ENCODE data around the gene OR1I1.

OR1I1 gene

DNA sequence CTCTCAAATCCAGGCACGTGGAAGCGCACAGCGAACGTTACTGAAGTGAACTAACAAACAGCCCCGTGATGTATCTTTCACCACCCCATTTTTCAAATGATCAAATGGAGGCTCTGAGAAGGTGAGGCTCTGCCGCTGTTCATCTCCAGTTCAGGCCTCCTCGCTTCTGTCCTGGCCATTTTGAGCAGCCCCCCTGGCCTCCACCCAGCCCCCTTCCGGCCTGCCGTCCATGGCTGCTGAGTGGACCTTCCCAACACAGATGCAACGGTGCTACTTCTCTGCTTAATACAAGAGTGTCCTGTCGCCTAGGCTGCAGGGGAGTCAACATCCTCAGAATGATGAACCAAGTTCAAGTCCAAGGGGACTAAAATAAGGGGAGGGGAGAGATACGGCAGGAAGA, 34.8 kb downstream of the OR1I1 start:
- DNase-seq (ENCODE audit: low read depth in 3 of 3): no peak

DNA sequence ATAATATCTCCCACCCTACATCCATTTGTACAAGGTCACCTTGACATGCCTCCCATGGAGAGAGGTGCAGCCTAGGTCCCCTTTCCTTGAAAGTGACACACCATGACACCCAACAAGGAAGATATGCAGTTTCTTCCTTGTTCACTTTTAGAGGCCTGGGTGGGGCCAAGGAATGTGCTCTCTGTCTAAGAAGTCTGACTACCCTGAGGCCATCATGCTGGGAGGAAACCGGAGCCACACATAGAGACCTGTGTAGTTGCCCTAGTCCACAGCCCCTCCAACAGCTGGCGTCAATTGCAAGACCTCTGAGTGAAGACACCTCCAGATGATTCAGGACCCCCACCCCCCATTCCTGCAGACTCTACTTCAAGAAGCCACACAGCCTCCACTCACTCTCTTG, 36.2 kb downstream of the OR1I1 start:
- no peak for DNase-seq (ENCODE audit: low read depth in 3 of 3)

DNA sequence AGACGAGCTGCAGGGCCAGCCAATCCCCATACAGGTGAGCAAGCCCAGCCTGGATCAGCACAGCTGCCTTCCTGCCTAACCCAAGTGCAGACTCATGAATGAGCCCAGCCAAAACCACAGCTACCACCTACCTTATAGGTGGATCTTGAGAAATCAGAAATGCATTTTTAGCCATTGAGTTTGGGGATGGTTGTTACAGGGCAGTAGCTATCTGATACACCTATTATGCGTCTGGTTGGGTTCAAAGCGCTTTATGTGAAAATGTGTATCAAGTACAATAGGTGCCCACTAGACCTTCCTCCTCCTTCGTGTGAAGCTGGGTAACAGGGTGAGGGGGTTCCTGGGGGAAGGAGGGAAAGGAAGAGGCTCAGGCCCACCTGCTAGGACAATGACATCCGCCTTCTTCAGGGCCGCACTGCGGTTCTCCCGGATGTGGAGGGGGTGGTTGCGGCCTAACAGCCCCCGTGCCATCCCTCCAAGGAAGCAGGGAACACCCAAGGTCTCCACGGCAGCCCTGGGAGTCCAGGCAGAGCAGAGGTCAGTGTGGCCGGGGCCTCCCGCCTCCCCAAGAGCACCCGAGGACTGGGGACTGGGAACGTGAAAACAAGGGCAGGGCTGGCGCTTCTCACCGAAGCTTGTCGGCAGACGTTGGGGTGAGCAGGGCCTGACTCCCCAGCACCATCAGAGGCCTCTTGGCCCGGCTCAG, 36.9 kb downstream of the OR1I1 start:
- DNase-seq (ENCODE audit: low read depth in 3 of 3): no peak

DNA sequence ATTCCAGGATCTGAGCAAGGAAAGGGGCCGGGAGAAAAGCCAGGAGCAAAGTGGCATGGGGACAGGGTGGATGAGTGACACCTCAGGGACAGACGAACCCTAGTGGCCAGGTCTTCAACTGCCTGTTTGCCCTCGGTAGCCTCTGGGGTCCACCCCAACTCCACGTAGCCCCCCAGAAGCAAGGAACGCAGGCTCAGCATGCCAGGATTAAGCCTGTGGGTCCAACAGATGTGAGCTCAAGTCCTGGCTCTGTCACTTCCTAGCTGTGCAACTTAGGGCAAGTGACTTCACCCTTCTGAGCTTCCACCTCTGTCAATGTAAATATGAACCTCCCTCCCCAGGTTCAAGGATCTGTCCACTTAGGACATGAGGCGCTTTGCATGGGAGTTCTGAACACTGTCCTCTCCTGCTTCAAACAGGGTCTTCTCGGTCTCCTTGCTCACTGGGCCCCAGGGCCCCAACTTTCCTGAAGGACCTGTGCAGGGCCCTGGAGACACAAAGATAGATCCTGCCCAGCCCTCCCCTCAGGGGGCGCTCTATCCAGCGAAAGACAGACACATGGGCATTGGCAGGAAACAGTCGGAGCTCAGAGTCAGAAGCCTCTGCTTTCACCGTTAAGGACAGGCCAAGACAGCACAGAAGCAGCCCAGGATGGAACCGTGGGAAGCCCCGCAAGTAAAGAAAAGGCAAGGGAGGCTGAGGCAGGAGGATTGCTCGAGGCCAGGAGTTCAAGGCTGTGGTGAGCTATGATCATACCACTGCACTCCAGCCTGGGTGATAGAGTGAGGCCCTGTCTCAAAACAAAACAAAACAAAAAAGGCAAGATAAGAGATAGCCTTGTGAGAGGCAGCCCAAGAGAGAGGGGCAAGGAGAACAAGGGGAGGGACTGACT, 38.4 kb downstream of the OR1I1 start:
- no peak for DNase-seq (ENCODE audit: low read depth in 3 of 3)

DNA sequence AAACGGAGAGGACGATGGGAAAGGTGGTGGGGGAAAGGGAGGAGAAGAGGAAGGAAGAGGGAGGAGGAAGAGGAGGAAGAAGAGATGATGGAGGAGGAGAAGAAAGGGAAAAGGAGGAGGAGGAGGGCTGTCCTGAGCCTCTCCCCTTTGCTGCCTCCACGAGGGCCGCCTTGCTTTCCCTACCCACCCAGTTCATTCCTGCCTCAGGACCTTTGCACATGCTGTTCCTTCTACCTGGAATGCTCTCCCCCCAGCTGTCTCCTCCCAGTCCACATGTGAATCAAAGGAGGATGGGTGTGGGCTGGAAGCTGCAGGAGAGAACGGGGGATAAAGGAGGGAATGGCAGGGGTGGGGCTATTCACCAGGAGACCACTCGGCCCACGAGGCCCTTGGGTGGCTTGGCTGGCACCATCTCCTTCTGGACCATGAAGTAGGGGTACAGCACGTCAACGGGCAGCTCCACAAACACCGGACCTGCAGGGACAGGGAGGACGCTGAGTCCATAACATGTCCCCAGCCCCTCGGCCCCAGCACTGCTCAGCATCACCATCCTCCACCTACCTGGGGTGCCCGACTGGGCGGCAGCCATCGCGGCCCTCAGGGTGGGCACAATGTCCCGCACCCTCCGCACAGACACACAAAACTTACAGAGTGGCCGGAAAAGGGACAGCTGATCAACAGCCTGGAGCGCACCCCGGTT, 40.5 kb downstream of the OR1I1 start:
- no peak for DNase-seq (ENCODE audit: low read depth in 3 of 3)

DNA sequence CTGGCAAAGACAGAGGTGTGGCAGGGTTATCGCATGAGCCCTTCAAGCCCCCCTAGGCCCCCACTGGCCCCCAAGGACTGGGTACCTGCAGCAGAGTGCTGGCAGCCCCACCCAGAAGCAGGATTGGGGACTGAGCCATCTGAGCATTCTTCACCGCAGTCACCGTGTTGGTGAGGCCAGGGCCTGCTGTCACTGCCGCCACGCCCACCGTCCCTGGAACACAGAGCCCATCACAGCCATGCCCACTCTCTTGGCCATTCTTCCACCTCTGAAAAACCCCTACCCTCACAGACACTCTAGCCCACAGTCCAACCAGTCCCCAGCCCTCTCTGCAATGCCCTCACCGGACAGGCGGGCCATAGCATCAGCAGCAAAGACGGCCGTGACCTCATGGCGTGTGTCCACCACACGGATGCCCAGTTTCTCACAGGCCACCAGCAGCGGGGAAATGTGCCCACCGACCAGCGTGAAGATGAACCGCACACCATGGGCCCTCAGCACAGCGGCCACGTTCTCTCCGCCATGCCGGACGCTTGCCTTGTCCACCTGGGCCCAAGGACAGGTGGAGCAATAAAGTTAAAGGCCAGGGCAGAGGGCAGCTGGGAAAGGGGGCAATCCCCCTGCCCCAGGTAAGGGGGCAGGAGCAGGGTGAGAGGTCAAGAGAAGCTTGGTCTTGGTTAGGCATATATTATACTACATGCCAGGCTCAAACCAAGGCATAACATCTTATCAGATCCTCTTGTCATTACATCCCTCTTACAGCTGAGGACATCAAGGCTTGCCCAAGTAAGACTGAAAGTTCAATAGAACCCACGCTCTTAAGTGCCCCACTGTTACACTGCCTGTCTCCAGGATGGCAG, 41.2 kb downstream of the OR1I1 start:
- no peak for DNase-seq (ENCODE audit: low read depth in 3 of 3)

DNA sequence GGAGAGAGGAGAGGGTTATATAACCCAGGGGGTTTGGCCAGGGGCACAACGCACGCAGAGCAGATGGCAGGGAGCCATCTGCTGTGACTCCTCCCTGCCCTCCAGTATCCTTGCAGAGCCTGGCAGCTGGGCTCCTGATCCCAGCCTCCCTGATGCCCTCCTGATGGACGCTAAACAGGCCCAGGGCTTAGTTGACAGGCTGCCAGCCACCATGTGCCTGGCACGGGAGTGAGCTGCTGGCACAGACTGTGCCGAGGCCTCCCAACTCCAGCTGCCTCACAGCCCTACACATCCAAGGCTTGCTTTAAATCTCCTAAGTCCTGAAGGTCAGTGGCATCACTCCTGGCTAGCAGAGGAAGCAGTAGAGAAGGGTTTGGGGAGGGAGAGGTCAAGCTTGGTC, 41.9 kb downstream of the OR1I1 start:
- DNase-seq (ENCODE audit: low read depth in 3 of 3): no peak

DNA sequence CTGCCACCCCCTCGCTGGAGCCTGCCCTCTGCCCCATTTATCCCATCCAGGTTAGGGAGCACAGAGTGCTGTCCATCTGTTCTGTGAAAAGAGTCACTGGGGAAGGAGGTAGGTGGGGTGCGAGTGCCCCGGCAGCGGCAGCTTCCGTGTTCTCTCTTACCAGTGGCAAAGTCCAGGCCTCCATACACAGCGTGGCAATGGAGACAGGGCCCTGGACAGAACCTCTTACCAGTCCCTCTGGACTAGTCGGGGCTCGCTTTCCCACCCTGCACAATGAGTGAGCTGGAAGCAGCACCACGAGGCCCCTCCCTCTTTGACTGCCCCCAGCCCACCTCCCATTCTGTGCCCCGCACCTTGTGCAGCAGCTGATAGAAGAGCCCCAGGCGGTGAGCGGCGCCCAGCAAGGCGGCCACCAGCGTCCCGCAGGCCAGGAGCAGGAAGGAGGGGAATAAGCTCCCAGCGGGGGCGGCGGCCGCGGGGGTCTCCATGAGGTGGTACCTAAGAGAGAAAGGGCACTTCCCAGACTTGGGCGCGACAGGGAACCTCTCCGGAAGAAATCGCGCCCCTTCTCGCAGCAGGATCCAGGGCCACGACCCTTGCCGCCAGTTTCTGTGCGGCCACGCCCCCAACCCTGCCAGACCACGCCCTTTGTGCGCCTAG, 42.7 kb downstream of the OR1I1 start:
- DNase-seq (ENCODE audit: low read depth in 3 of 3): no peak

DNA sequence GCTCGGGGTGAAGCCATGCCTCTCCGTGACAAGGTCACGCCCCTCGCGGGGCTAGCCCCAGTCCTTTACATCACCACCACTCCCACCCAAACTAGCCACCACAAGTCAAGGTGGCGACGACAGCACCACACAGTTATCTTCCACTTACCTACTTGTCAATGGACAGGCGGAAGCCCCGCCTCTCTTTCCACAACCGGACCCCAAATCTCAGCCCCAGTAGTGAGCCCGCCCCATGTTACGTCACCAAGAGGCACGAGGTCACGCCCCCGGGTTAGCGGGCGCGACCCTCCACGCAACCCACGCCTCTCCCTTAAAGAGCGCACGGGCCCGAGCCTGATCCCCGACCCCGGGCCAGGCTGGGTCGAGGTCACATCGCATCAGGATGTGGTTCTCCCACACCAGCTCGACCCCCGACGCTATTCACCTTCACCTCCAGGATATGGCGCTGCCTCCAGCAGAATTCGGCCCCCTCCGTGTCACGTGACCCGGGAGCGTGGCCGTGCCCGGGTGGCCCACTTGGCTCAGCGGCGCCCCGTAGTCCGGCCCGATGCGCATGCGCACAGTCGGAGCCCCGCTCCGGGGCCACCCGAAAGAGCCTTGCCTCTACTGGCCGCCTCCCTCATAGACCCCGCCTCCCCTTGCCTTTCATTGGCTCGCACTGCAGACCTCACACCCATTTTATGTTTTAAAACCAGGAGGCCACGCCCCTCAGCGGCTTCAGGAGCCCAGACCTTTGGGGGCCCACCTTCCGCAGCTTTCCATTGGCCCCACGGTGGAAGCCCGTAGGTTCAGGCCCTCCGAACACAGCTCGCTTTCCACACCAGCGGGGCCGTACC, 43.4 kb downstream of the OR1I1 start:
- DNase-seq (ENCODE audit: low read depth in 3 of 3): peak; percentile 90 to 96 (median 95)

DNA sequence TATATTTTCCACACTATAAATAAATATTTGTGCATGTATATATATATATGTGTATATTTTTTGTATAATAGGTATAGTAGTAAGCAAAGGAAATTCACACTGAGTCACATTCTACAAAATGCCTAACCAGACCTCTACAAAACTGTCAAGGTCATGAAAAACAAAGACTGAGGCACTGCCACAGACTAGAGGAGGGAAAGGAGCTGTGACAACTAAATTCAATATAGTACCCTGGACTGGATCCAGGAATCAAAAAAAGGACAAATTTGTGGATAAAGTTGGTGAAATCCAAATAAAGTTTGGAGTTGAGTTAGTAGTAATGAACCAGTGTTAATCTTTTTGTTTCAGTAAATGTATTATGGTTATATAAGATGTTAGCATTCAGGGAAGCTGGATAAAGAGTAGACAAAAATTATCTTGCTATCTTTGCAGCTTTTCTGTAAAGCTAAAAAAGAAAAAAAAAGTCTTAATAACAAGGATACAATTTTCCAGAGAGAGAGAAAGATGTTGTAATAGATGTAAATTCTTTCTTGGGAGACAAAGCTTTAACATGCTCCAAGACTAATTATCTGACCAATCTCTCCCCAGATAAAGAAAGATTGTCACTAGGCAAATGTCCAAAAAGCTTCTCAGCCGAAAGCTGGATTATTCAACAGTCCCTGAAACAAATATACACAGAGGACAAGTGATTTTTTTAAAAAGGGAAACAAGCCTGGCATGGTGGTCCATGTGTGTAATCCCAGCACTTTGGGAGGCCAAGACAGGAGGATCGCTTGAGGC, 44.3 kb downstream of the OR1I1 start:
- no peak for DNase-seq (ENCODE audit: low read depth in 3 of 3)

DNA sequence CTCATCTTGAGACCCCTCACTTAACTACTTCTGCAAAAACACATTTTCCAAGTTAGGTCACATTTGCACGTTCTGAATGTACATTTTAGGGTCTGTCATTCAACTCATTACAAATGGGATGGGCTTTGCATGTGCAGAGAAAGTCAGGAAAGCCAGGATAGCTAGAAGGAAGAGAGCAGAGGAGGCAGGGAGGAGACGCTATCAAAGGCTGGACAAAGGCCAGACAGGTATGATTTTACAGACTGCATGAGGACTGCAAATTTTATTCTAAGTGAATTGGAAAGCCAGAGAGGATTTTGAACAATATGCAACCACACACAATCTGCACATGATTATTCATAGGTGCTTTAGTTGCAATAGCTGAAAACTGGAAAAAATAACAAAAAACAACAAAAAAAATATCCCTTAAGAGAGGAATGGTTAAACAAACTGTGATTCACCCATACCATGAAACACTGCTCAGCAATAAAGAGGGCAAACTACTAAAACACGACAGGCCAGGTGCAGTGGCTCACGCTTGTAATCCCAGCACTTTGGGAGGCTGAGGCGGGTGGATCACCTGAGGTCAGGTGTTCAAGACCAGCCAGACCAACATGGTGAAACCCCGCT, 46.3 kb downstream of the OR1I1 start:
- DNase-seq (ENCODE audit: low read depth in 3 of 3): no peak

DNA sequence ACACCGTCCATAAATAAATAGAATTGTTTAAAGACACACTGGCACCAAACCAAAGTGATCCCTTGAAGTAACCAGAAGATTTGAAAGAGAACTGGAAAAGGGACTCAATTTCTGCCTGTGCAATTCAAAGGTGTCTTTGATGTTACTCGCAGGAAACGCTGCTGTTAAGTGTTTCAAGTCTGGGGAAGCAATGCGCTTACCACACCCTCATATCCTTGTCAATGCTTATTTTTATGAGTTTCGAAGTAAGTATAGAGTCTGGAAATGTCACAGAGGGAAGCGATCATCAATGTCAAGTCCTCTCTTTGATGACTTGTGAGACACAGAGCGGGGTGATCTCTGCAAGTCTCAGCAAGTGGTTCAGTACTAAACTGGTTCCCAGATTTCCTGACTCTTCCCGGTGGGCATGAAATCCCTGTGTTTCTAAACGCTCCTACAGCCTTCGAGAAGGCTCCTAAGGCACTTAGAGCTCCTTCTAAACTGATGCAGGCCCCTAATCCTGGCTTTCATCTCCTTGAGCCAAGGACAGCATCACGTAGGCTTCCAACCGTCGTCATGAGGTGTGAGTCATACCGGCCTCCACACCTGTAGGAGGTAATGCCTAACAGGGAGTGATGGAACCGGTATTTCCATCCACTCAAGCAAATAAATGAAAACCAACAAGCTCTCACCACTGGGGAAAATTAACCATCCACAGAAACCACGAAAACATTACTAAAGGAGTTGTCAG, 48.0 kb downstream of the OR1I1 start:
- peak in 1 of 3 experiments; percentile 49 for DNase-seq (ENCODE audit: low read depth in 3 of 3)

DNA sequence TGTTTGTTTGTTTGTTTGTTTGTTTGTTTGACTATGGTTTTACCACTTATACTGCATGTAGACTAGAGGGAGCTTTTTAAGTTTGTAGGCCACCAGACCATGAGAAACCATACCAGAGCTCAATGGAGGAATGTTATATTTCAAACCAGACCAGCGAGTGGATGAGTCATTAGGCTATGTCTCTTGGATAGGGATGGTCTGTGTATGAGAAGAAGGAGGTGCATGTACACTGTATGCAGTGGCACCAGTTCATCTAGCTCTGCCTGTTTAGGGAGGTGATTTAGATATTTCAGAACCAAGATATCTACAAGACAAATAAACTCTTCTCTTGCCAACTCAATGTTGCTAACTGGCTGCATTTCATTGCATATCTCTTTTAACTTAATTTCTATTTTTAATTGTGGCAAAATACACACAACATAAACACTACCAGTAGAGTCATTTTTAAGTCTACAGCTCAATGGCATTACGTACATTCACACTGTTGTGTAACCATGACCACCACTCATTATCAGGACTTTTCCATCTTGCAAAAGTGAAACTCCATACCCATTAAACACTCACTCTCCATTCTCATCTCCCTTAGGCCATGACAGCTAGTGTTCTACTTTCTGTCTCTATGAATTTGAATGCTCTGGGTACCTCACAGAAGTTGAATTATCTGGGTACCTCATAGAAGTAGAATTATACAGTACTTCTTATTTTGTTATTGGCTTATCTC, 54.4 kb downstream of the OR1I1 start:
- DNase-seq (ENCODE audit: low read depth in 3 of 3): no peak

DNA sequence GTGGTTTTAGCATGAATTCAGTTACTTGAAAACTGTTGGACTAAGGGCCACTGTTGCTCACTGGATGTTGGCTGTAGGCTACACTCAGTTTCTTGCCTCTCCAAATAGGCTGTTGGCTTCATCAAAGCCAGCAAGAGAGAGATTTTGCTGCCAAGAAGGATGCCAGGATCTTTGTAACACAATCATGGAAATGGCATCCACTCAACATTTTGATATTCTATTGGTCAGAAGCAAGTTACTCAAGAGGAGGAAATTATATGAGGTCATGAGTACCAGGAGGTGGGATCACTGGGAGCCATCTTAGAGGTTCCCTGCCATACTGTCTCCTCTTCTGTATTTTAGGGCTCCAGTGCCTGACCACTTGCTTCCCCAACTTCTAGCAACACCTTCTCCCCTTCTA, 55.8 kb downstream of the OR1I1 start:
- no peak for DNase-seq (ENCODE audit: low read depth in 3 of 3)

DNA sequence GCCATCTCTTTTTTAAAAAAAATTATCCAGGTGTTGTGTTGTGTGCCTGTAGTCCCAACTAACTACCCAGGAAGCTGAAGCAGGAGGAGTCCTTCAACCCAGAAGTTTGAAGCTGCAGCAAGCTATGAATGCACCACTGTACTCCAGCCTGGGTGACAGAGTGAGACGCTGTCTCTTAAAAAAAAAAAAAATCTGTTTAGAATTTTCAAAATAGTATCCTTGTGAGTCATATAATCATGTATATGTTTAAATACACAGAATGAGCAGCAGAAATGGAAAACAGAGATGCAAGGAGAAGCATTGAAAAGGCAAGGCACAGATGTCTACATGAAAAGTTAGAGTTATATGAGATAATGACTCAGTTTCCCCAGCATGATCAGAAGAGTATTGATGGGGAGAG, 56.4 kb downstream of the OR1I1 start:
- no peak for DNase-seq (ENCODE audit: low read depth in 3 of 3)

DNA sequence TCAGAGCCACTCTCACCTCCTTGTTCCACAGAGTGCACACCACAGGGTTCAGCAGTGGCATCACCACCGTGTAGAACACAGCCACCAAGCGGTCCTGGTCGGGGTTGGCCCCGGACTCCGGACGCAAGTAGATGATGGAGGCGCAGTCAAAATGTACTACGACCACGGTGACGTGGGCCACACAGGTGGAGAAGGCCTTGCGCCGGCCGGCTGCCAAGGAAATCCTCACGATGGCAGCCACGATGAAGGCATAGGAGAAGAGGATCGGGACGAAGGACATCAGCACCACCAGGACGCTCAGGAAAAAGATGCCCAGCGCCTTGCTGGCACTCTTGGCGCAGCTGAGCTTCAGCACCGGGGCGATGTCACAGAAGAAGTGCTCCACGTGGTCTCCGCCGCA, 59.1 kb downstream of the OR1I1 start:
- DNase-seq (ENCODE audit: low read depth in 3 of 3): no peak

DNA sequence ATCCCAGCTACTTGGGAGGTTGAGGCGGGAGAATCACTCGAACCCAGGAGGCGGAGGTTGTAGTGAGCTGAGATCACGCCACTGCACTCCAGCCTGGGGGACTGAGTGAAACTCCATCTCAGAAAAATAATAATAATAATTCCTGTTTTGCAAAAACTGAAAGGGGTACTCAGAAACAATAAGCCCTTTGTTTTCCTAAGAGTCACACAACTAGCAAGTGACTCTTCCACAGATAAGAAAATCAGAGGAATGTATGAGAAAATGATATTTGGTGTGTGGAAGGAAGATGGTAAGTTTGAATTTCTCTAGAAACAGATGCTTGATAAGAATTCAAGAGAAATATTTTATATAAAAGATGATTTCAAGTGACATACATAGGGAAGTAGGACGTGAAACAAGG, 60.3 kb downstream of the OR1I1 start:
- no peak for DNase-seq (ENCODE audit: low read depth in 3 of 3)
